Prostate gland (tissue), 2 donors: ENCODE results near the gene TRAK1. TPM values are rescaled to one million over a fixed set of nuclear protein-coding genes. Genes with fewer than 3 reads are reported as not detected.

ENCODE experiments used
- DNase-seq: peaks from one replicate; pipeline ENCODE4 v3.0.0-alpha.2; 2019; ENCODE audit warnings: low spot score
- H3K27ac ChIP-seq, 2 donors: fragments of 200-600 bp; sonication (generic); 2 replicates each; pipeline ENCODE4 v1.5.1; 2017 to 2019
- H3K27me3 ChIP-seq: fragments of 200-600 bp; sonication (generic); replicated peaks from 2 replicates; pipeline ENCODE4 v1.5.1; 2019; ENCODE audit not compliant: insufficient read depth
- H3K36me3 ChIP-seq, 2 donors: fragments of 200-600 bp; sonication (generic); 1 replicate in 1 of 2; 2 replicates in 1 of 2; pipeline versions ENCODE4 v1.5.1 to v1.8.1; 2017 to 2019
- H3K4me1 ChIP-seq: fragments of 200-600 bp; sonication (generic); replicated peaks from 2 replicates; pipeline ENCODE4 v1.5.1; 2019
- H3K4me3 ChIP-seq, 2 donors: fragments of 200-600 bp; sonication (generic); 2 replicates each; pipeline ENCODE4 v1.5.1; 2017 to 2019
- H3K9me3 ChIP-seq: fragments of 200-600 bp; sonication (generic); 2 replicates; pipeline ENCODE4 v1.5.1; 2017
- CTCF ChIP-seq, 4 experiments: fragments of 200-600 bp in 2 of 4; fragments of 450-650 bp in 2 of 4; sonication (generic) in 2 of 4; IDR thresholded peaks; 1 replicate in 3 of 4; 2 replicates in 1 of 4; pipeline ENCODE4 v1.5.1; 2016 to 2019; ENCODE audit warnings: antibody characterized with exemption in 4 of 4, mild to moderate bottlenecking in 2 of 4, moderate library complexity in 2 of 4
- POLR2A ChIP-seq: fragments of 450-650 bp; IDR thresholded peaks from one replicate; pipeline ENCODE4 v1.6.1; 2016; ENCODE audit warnings: antibody characterized with exemption, mild to moderate bottlenecking
- POLR2AphosphoS5 ChIP-seq: sonication (generic); formaldehyde crosslinking; IDR thresholded peaks from one replicate; pipeline ENCODE4 v1.6.1; 2017; ENCODE audit warnings: antibody characterized with exemption
- WGBS: methylation state at CpG from one replicate; pipeline ENCODE4 v1.1.5; 2018; 5-methylcytosine and 5-hydroxymethylcytosine counted together
- intact Hi-C: fragments of 100-400 bp; cut with DNase I; formaldehyde crosslinking; loops from one replicate; pipeline ENCODE4 v1.14.2; 2022
- total RNA-seq, 2 donors: library from RNA; depleted of rRNA; stranded (reverse); fragments of >200 nt; gene quantifications; one replicate each; pipeline ENCODE4 v1.1.0, GENCODE V29; 2016

Gene TRAK1
- total RNA-seq, 2 donors from 2014 or later: 35.6 to 80.3 TPM

- no peaks in the 10 kb centered on the region for H3K9me3 ChIP-seq
- no peak overlapping the region for H3K27ac ChIP-seq
- no peak overlapping the region for H3K4me3 ChIP-seq
- H3K4me1 ChIP-seq: no peaks in the 10 kb centered on the region
- no peaks in the 10 kb centered on the region for H3K36me3 ChIP-seq
- intact Hi-C loops: loop anchor here (10.0 kb wide), 1 partner anchor 1509 kb away; no protein-coding TSS in a partner anchor
- no peak for TF ChIP-seq CTCF (IDR thresholded peaks at IDR 0.05)
- TF ChIP-seq POLR2AphosphoS5: no peak
- TF ChIP-seq POLR2A: no peak
- H3K27me3 ChIP-seq: no peaks in the 10 kb centered on the region
- DNase-seq: no peak
- 72% methylated on average over 4 of the region's 4 CpGs for WGBS
Measured at GRCh38 chr3:42094128-42094527, 3.0 kb downstream of the TRAK1 start.

DNA sequence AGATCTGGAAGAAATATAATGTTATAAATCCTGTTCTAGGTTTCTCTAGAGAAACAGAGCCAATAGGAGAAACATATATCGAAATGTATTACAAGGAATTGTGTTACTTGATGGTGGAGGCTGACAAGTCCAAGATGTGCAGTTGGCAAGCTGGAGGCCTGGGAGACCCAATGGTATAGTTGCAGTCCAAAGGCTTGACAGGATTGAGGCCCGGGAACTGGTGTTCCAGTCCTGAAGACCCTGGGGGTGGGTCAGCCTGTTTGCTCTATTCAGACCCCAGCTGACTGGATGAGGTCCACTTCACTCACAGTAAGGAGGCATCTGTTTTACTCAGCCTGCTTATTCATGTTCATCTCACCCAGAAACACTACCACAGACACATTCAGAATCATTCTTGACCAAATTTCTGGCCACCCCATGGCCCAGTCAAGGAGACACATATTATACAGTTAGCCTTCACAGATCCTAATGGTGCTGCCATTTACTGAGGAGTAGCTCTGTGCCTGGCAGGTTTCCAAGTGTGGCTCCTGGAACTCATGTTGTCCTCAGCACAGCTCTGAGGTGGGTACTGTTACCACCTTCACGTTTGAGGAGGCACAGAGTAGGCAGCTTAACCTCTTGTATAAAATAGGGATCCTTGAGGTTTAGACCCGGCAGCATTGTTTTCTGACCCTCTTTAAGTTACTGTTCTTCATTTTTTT lies 3.7 kb downstream of the TRAK1 start:
- intact Hi-C loops: loop anchor here (5.0 to 10.0 kb wide), 2 partner anchors 83 to 1510 kb away; no protein-coding TSS in a partner anchor
- Histone ChIP-seq H3K36me3 (no peaks in the 10 kb centered on the region), H3K27me3 (no peaks in the 10 kb centered on the region), H3K9me3 (no peaks in the 10 kb centered on the region), H3K4me1 (no peaks in the 10 kb centered on the region), H3K4me3 (no peak overlapping the region), H3K27ac (no peak overlapping the region)
- TF ChIP-seq CTCF (IDR thresholded peaks at IDR 0.05): no peak
- TF ChIP-seq POLR2A: no peak
- no peak for TF ChIP-seq POLR2AphosphoS5
- 82% methylated on average over 4 of the region's 4 CpGs for WGBS
- DNase-seq: no peak

GRCh38 chr3:42095540-42095939 lies 4.4 kb downstream of the TRAK1 start:
- Histone ChIP-seq H3K9me3 (no peaks in the 10 kb centered on the region), H3K27ac (no peak overlapping the region), H3K27me3 (no peaks in the 10 kb centered on the region), H3K4me3 (no peak overlapping the region), H3K36me3 (no peaks in the 10 kb centered on the region), H3K4me1 (no peaks in the 10 kb centered on the region)
- TF ChIP-seq POLR2A: no peak
- no peak for TF ChIP-seq CTCF (IDR thresholded peaks at IDR 0.05)
- TF ChIP-seq POLR2AphosphoS5: no peak
- WGBS: 93% methylated on average over 2 of the region's 2 CpGs
- intact Hi-C loops: loop anchor here (5.0 to 10.0 kb wide), 2 partner anchors 83 to 1511 kb away; no protein-coding TSS in a partner anchor
- DNase-seq: no peak

DNA sequence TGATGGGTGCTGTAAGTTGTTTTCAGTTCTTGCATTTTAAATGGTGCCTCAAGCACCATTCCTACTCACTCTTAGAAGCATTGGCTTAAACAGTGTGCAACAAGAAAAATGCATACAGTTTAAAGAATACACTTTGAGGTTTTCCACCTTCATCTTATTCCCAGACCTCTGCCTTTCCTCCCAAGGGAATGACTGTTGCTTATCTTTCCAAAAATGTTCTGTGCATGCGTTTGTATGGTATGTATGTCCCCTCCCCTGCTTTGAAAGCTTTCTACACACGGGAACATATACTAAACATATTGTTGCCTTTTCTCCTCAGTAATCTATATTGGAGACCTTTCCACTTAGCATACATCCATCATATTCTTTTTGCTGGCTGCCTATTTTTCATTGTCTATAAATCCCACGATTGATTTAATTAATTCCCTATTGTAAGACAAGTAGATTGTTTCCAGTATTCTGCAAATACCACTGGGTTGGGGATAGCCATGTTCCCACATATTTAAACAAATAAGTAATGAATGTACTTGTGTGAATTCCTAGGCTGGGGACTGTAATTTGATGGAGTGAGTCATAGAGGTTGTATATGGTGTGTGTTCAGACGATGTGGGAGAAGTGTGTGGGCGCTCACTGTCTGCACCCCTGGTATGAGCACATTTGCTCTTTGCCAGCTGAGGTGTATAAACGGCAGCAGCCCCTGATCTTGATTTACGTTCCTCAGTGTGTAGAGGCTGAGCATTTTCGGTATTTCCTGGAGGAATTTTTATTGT lies 5.8 kb downstream of the TRAK1 start:
- H3K27ac ChIP-seq: no peak overlapping the region
- H3K4me3 ChIP-seq: no peak overlapping the region
- no peaks in the 10 kb centered on the region for H3K4me1 ChIP-seq

More for the DNA sequence above, 5.8 kb downstream of the TRAK1 start:
- TF ChIP-seq POLR2AphosphoS5 (no peak), POLR2A (no peak), CTCF (IDR thresholded peaks at IDR 0.05) (no peak)
- Histone ChIP-seq H3K9me3 (no peaks in the 10 kb centered on the region), H3K36me3 (no peaks in the 10 kb centered on the region), H3K27me3 (no peaks in the 10 kb centered on the region)
- intact Hi-C loops: loop anchor here (5.0 to 10.0 kb wide), 2 partner anchors 85 to 1512 kb away; no protein-coding TSS in a partner anchor
- no peak for DNase-seq
- WGBS: 23% methylated on average over 8 of the region's 8 CpGs
